GM12891 (cell line): Measurements from ENCODE around the gene MMP28.

Source experiments
- PAX5 ChIP-seq: IDR thresholded peaks from 2 replicates; pipeline ENCODE4 v1.6.1; 2011; ENCODE audit warnings: low read length, moderate library complexity, mild to moderate bottlenecking; ENCODE audit not compliant: insufficient read depth, severe bottlenecking
- POLR2A ChIP-seq: IDR thresholded peaks from 2 replicates; pipeline ENCODE4 v1.6.1; 2011; ENCODE audit warnings: low read depth, low read length, control low read depth
- POLR2AphosphoS5 ChIP-seq: IDR thresholded peaks from 2 replicates; pipeline ENCODE4 v1.6.1; 2011; ENCODE audit warnings: low read depth, low read length, control low read depth
- POU2F2 ChIP-seq: IDR thresholded peaks from 2 replicates; pipeline ENCODE4 v1.6.1; 2011; ENCODE audit warnings: low read depth, mild to moderate bottlenecking, control low read depth, low read length, moderate library complexity
- SPI1 ChIP-seq: IDR thresholded peaks from 2 replicates; pipeline ENCODE4 v1.6.1; 2011; ENCODE audit warnings: low read depth, low read length, control low read depth
- TAF1 ChIP-seq: IDR thresholded peaks from 2 replicates; pipeline ENCODE4 v1.6.1; 2011; ENCODE audit warnings: low read depth, low read length, control low read depth

- TF ChIP-seq TAF1 (no peak), POLR2A (no peak), SPI1 (no peak), POU2F2 (no peak), POLR2AphosphoS5 (no peak), PAX5 (no peak)
Observed at GRCh38 chr17:35730400-35731005, 64.9 kb downstream of the MMP28 start.
